DND-41 (cell line): Measurements from ENCODE around the gene PRKAR1B.

Experiments used
- CTCF ChIP-seq: IDR thresholded peaks from 2 replicates; pipeline ENCODE4 v1.5.1; 2012; ENCODE audit warnings: borderline replicate concordance, low read length, moderate library complexity, mild to moderate bottlenecking; ENCODE audit not compliant: poor library complexity, severe bottlenecking; ENCODE audit errors: extremely low read depth
- EZH2 ChIP-seq: IDR thresholded peaks from 3 replicates; pipeline ENCODE4 v1.6.1; 2012; ENCODE audit warnings: borderline replicate concordance, low read depth, mild to moderate bottlenecking, moderate library complexity, low read length, inconsistent platforms; ENCODE audit not compliant: severe bottlenecking

- TF ChIP-seq CTCF (no peak), EZH2 (no peak)
Observed at GRCh38 chr7:571096-571717, 155.9 kb downstream of the PRKAR1B start.
